GM18873 (cell line): ENCODE measurements around the gene SLC12A4.

Experiments
- ATAC-seq: cut with Tn5 transposase; IDR thresholded peaks from one replicate; pipeline ENCODE4 v1.9.1; 2021; ENCODE audit warnings: mild to moderate bottlenecking, moderate library complexity, moderate number of reproducible peaks; ENCODE audit not compliant: unreplicated experiment, low FRiP score

SLC12A4 gene

DNA sequence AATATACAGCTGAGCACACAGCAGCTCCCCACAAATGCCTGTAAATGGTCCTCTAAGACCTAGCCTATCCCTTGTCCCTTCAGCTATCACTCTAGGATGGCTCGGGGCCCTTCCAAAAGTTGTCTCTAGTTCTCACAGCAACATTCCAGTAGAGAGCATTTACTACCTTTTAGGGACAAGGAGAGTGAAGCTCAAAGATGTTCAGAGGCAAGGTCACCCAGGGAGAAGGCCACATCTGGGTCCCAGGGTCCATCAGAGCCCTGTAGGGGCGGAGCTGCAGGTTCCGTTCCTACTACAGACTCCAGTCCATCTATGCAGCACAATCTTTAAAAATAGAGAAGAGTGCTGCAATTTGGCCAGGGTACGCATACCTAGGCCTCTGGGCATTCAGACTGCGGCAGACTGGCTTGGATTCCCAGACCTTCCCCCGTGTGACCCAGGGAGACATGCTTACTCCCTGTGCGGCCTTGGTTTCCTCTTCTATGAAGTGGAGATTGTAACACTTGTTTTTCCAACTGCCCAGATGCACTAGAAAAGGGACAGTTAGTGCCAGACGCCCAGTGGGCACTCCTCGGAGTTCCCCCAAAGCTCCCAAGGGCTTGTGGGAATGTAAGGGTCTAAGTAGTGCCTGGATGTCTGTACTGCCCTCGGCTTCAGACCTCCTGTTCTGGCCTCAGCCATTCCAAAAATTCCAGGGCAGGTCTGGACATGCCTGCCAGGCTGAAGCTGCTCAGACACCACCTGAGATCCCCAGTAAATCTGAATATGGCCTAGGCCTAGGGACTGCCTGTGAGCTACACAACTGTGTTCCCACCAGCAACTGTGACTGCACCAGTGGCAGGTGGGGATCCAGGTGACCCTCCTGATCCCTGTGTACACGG is 2.5 kb downstream of the SLC12A4 start:
- ATAC-seq = no peak

GRCh38 chr16:67964477-67965131 is 3.8 kb downstream of the SLC12A4 start:
- no peak for ATAC-seq

DNA sequence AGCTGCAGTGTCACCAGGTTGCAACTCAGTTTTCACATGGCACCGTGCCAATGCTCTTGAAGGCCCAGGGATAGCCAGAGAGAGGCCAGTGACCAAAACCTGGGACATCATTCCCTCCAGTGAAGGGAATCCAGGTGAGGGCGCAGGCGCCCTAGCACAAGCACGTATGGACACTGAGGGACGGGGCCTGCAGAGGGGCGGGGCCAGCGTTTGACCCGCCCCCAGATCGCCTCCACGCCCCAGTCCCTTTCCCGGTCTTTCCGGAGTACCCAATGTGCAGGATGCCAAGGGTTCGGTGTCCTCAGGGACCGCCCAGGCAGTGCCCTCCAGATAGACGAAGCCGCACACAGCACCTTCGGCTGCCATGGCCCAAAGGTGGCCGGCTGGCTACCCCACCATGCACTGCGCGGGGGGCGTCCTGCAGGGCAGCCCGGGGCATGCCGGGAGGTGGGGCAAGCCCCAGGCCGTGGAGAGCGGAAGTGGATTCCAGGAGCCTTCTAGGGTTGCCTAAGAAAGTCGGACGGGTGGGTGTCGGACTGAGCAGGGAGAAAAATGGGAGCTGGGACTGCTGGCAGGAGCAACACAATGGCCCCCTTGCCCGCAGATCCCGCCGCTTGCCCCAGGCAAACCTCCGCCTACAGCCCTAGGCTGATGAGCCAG is 4.6 kb downstream of the SLC12A4 start:
- no peak for ATAC-seq

DNA sequence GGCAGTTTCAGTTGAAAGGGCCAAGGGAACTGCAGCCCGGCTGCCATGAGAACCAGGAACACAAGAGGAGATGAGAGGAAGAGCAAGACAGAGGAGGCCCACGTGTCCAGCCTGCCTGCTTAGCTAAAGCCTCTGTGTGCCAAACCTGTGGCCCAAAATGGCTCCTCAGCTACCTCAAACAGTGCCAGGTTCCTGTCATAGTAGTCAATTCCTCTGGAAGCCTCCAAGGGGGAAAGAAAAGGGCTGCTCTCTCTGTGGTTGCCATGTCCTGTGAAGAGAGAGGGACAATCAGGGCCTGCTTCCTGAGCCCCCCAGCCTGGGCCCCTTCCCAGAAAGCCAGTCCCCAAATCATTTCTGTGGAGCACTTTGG is 5.2 kb downstream of the SLC12A4 start:
- ATAC-seq = no peak

DNA sequence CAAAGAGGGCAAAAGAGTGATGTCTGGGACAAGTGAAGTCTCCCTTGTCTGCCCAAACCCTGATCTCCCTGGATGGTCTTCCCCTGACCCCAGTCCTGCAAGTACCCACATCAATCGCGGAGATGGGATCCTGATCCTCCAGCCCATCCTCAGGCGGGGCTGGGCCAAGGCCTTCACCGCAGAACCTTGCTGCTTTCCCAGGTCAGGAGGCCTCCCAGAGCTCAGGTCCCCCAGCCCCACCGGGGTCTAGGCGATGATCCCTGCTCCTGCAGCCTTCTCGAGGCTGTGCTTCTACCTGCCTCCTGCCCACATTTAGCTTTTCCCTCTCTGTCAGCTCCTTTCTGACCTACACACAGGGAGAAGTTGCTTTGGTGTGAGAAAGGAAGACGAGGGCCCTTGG is 6.3 kb downstream of the SLC12A4 start:
- no peak for ATAC-seq

DNA sequence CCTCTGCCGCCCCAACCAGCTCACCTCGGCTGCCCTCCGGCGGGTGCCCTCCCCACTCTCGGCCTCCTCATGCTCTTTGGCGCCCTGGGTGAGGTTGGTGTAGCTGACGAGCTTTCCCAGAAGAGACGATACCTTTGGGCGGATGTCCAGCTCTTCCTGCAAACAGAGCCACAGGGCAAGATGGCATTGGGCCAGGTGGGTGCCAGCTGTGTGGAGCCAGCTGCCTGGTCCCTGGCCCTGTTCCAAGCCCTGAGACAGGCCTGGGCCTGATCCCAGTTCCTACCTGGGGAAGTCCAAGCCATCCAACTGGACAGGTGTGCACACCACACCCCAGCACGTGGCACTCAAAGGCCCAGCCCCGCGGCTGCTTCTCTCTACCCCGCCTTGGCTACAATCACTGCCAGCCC is 6.9 kb downstream of the SLC12A4 start:
- no peak for ATAC-seq

- ATAC-seq = no peak
Measured at GRCh38 chr16:67959536-67960329, 8.7 kb downstream of the SLC12A4 start.

- no peak for ATAC-seq
Measured at GRCh38 chr16:67957622-67958021, 10.8 kb downstream of the SLC12A4 start.

DNA sequence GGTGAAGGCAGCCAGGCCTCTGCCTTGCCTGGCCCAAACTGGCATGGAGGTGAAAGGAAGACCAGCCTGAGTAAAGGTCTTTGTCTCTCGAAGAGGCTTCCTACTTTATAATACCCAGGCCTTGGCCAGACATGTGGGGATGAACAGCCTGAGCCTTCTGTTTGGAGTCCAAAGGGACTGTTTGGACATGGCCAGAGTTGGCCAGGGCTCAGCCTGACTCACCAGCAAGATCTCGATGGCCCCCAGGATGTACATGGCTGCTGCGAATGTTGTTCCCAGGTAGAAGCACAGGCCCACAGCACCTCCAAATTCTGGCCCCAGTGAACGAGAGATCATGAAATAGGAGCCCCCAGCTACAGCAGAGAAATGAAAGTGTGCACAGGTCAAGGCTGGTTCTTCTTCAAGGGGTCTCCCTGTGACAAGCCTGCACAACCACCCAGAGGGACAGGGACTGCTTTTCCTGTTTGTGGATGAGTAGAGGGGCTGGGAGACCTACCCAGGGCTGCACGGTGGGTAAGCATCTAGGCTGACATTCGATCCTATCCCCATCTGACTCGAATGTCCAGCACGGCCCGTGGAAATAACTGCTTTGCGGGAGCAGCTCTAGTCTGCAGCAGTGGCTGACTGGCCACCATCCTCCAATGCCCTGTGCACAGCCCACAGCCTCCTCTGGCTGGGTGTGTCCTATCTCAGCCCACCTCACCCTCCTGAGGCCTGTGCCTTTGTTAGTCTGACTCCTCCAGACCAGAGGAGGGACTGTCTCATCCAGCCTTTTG is 13.8 kb downstream of the SLC12A4 start:
- no peak for ATAC-seq

GRCh38 chr16:67953641-67954375 is 14.6 kb downstream of the SLC12A4 start:
- no peak for ATAC-seq

DNA sequence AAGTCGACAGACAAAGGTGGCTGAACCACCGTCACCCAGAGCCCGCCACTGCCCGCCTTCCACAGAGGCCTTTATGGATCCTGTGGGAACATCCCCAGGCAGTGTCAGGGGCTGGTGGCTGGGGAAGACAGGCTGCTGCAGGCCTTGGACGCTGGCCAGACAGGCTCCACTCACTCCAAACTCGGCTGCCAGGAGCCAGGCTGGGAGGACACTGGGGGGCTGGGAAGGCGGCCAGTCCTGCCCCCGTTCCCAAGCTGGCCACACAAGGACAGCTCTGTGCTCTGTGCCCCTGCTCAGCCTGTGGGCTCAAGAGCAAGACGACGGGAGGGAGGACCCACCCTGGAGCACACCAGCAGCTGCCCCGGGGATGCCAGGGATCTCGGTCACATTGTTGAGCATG is 17.0 kb downstream of the SLC12A4 start:
- ATAC-seq = no peak

- ATAC-seq = no peak
Measured at GRCh38 chr16:67950335-67950843, 18.0 kb downstream of the SLC12A4 start.

DNA sequence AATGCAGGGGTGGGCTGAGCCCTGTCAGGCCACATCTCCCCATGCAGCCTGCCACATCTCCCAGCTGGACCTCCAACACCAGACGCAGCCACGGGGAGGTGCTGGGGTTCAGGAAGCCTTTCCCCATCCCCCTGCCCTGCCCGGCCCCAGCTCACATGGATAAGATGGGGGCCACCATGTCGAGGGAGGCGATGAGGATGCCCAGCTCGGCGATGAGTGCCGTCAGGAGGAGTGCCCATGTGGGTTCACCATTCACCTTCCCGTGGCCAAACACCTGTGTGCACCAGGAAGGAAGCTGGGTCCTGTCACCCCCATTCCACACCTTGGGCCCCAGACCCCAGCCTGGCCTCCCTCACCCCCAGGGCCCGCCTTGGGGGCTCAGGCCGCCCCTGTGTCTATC is 18.8 kb downstream of the SLC12A4 start:
- ATAC-seq = no peak

GRCh38 chr16:67948015-67948414 is 20.4 kb downstream of the SLC12A4 start:
- no peak for ATAC-seq

DNA sequence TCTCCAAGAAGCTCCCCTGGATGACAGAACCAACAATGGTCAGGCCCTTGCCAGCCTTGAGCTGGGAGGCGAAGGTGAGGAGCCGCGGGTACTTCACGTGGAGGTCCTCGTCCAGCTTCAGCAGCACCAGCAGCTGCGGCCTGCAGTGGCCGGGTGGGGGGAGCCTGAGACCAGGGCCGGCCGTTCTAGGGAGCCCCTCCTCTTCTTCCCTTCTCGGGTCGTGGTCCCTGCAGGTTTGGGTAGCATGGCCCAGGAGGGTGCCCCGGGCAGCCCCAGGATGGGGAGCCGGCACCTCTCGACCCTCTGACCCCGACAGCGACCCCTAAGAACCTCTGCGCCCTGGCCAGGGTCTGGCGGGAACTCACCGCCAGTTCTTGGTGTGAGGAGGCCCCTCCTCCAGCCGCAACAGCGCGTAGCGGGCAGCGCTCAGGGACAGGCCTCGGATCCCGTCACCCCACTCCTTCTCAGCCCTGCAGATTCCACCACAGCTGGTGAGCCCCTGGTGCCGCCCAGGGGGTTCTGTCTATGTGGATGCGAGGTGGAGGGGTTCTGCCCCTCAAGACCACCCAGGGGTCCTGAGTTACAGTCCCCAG is 21.4 kb downstream of the SLC12A4 start:
- no peak for ATAC-seq

DNA sequence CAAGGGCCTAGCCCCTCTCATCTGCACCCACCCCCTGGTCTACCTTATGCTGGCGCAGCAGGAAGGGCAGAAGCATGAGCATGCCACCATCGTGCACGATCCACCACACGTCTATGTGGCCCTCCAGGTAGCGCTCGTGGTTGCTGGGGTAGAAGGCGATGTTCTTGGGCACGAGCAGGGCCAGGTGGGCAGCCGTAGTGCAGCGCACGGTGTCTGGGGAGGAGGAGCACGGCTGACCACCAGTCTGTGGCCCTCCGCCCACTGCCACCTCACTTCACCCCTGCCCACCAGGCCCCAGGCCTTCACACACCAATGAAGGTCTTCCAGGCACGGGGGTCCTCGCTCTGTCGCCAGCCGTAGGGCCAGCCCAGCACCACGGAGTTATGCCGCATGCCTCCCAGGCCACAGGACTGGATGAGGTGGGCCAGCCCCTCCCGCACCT is 22.3 kb downstream of the SLC12A4 start:
- no peak for ATAC-seq

DNA sequence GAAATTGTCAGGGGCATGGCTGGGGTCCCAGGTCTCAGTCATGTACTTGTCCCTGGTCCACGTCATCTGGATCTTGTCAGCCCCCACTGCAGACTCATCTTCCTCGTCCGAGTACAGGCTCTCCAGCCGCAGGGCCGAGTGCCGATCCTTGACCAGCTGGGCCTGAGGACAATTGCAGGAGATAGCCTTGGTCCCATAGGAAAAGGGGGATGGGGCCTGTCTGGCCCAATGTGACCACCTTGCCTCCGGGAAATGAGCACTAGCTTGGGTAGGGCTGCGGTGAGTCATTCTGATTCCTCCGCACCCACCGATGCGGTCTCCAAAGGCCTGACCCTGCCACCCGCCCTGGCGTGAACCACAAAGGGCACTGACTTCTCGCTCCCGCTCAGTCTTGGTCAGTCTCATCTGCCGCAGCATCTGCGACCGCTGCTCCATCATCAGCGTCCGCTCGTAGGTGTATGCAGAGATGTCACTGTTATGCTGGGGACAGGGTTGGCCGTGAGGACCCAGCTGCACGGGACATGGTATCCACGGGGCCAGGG is 23.0 kb downstream of the SLC12A4 start:
- no peak for ATAC-seq

GRCh38 chr16:67944690-67945391 is 23.6 kb downstream of the SLC12A4 start:
- no peak for ATAC-seq
